ENCODE results near the gene CCT6B.
"Not testable (repeated sequence)": the region's sequence is repeated elsewhere in the genome, so short reads cannot be mapped to it uniquely, and the experiment has no call there.

CCT6B gene

GRCh38 chr17:34980353-34980680, 19.1 kb upstream of the CCT6B start, which contains the start of gene LIG3:
LIG3 (plus strand) TSS chr17:34980512; CDS start chr17:34983006, 2,494 bp downstream.
- peak; percentile 89 for DNase-seq (ENCODE audit: low read depth in 2 of 2)

GRCh38 chr17:34979650-34980352, 18.5 kb upstream of the CCT6B start:
- no peak for DNase-seq (ENCODE audit: low read depth in 2 of 2)

GRCh38 chr17:34979153-34979552, 17.9 kb upstream of the CCT6B start:
- DNase-seq (ENCODE audit: low read depth in 2 of 2), result no peak

- no peak for DNase-seq (ENCODE audit: low read depth in 2 of 2)
Observed at GRCh38 chr17:34974794-34975785, 13.8 kb upstream of the CCT6B start.

- DNase-seq (ENCODE audit: low read depth in 2 of 2), result no peak
Observed at GRCh38 chr17:34974179-34974578, 12.9 kb upstream of the CCT6B start.

- no peak for DNase-seq (ENCODE audit: low read depth in 2 of 2)
Observed at GRCh38 chr17:34958438-34958837, 2.8 kb downstream of the CCT6B start.

- not testable (repeated sequence) for DNase-seq (ENCODE audit: low read depth in 2 of 2)
Observed at GRCh38 chr17:34950780-34951179, 10.5 kb downstream of the CCT6B start.

GRCh38 chr17:34930283-34930682, 31.0 kb downstream of the CCT6B start:
- no peak for DNase-seq (ENCODE audit: low read depth in 2 of 2)

GRCh38 chr17:34926661-34927060, 34.6 kb downstream of the CCT6B start:
- DNase-seq (ENCODE audit: low read depth in 2 of 2), result no peak

GRCh38 chr17:34920676-34921075, 40.6 kb downstream of the CCT6B start:
- no peak for DNase-seq (ENCODE audit: low read depth in 2 of 2)

GRCh38 chr17:34917381-34917780, 43.9 kb downstream of the CCT6B start:
- DNase-seq (ENCODE audit: low read depth in 2 of 2), result no peak

GRCh38 chr17:34916120-34916519, 45.1 kb downstream of the CCT6B start:
- DNase-seq (ENCODE audit: low read depth in 2 of 2), result no peak

- no peak for DNase-seq (ENCODE audit: low read depth in 2 of 2)
Observed at GRCh38 chr17:34913001-34913400, 48.3 kb downstream of the CCT6B start.

GRCh38 chr17:34909040-34909439, 52.2 kb downstream of the CCT6B start:
- DNase-seq (ENCODE audit: low read depth in 2 of 2), result no peak

GRCh38 chr17:34902831-34903547, 58.3 kb downstream of the CCT6B start:
- no peak for DNase-seq (ENCODE audit: low read depth in 2 of 2)

GRCh38 chr17:34899643-34900291, 61.5 kb downstream of the CCT6B start:
- no peak for DNase-seq (ENCODE audit: low read depth in 2 of 2)

- DNase-seq (ENCODE audit: low read depth in 2 of 2), result no peak
Observed at GRCh38 chr17:34895383-34895782, 65.9 kb downstream of the CCT6B start.

- no peak for DNase-seq (ENCODE audit: low read depth in 2 of 2)
Observed at GRCh38 chr17:34894964-34895363, 66.3 kb downstream of the CCT6B start.

- DNase-seq (ENCODE audit: low read depth in 2 of 2), result no peak
Observed at GRCh38 chr17:34892461-34893249, 68.6 kb downstream of the CCT6B start.

GRCh38 chr17:34886831-34887230, 74.4 kb downstream of the CCT6B start:
- DNase-seq (ENCODE audit: low read depth in 2 of 2), result no peak

GRCh38 chr17:34885076-34885475, 76.2 kb downstream of the CCT6B start:
- DNase-seq (ENCODE audit: low read depth in 2 of 2), result no peak
